Measurements from ENCODE around the gene RRP15. TPM values are rescaled to one million over a fixed set of nuclear protein-coding genes. Genes with fewer than 3 reads are reported as not detected.

Gene RRP15
- total RNA-seq, 2 experiments from 2014 or later = 10.7 to 17.8 TPM

DNA sequence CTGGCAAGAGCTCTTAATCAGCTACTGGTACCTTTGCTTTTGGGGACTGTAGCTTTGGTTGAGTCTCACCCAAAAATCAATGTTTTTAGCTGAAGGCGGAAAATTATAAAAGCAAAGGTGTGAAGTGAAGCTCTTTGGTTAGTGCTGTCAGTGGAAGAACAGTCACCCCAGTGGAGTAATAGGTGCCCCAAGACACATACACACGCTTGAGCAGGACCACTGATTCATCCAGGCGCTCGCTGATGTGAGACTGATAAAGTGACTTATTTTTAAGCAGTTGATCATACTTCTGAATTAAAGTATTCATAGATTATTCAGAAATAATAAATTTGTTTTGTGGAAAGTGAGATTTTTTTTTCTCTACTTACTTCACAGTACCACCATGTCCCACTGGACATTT, 97.2 kb downstream of the RRP15 start:
- DNase-seq (no peak), ATAC-seq (no peak)
- Mint-ChIP-seq H3K27me3 (peaks cover 64% of the 10 kb centered on the region), H3K4me3 (no peak overlapping the region), H3K27ac (no peak overlapping the region), H3K9me3 (ENCODE audit: low read depth) (no peaks in the 10 kb centered on the region), H3K36me3 (no peaks in the 10 kb centered on the region), H3K4me1 (peaks cover 5% of the 10 kb centered on the region)
- CTCF ChIA-PET = no interaction called here

DNA sequence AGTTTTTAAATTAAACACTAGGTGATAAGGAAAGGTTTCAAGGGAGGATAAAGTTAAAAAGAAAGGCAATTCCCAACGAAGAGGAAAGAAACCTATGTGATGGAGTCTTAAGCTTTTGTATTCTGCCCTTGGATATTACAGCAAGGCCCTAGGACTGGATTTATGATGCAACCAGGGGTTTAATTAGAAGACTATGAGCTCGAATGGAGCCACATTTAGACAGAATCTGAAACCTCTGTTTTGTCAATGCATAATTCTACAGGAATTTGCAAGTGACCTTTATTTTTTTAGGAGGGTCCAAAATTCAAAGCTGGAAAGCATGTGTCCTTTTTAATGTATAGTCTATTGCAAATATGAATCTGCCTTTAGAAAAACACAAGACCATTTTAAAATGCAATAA, 98.0 kb downstream of the RRP15 start:
- Mint-ChIP-seq H3K9me3 (ENCODE audit: low read depth) (no peaks in the 10 kb centered on the region), H3K4me3 (no peak overlapping the region), H3K27ac (no peak overlapping the region), H3K27me3 (peaks cover 63% of the 10 kb centered on the region), H3K4me1 (no peaks in the 10 kb centered on the region), H3K36me3 (no peaks in the 10 kb centered on the region)
- CTCF ChIA-PET = no interaction called here
- ATAC-seq = no peak
- DNase-seq = no peak

DNA sequence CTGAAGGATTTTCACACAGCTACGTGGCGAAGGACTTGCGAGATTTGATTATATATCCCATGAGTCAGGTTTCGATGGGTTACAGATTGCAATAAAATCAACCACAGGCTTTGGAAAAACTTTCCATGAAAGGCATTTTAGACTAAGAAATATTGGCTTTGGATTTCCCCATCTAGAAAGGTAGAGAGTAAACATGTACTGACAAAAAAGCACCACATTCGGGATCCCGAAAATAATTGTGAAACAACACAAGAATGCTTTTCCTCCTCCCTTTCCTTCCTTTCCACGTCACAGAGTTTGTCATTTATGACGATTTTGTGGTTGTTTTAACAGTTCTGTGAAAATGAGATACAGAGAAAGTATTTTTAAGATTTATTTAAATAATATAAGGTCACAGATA, 98.6 kb downstream of the RRP15 start:
- no peaks in the 10 kb centered on the region for H3K9me3 Mint-ChIP-seq (ENCODE audit: low read depth)
- H3K4me3 Mint-ChIP-seq = no peak overlapping the region
- peaks cover 64% of the 10 kb centered on the region for H3K27me3 Mint-ChIP-seq
- H3K4me1 Mint-ChIP-seq = no peaks in the 10 kb centered on the region
- no peak for DNase-seq
- ATAC-seq = no peak
- H3K27ac Mint-ChIP-seq = no peak overlapping the region
- CTCF ChIA-PET = no interaction called here
- H3K36me3 Mint-ChIP-seq = no peaks in the 10 kb centered on the region

DNA sequence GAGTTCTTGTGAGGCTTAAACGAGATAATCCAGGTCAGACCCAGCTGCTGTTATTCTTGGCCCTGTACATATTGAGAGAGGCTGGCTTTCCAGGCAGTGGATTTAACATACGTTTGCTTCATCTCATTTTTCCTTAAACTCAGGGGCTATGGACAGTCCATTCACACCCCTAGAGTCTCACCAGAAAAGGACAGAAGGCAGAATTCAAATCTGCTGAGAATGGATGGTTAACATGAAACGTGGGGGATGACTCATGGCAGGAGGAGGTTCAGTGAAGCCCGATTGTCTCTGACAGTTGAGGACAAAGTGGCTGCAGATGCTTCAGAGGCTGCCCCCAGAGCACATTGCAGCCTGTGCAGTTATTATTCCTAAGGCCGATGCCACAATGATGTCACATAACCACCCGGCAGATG, 99.5 kb downstream of the RRP15 start:
- Mint-ChIP-seq H3K4me3 (no peak overlapping the region), H3K27ac (no peak overlapping the region), H3K4me1 (no peaks in the 10 kb centered on the region), H3K9me3 (ENCODE audit: low read depth) (no peaks in the 10 kb centered on the region), H3K27me3 (peaks cover 65% of the 10 kb centered on the region), H3K36me3 (no peaks in the 10 kb centered on the region)
- CTCF ChIA-PET = no interaction called here
- no peak for ATAC-seq
- no peak for DNase-seq

Other genes with a start within 250 kb of the RRP15 start
- not detected for gene TGFB2, start 60.0 kb downstream of the RRP15 start, total RNA-seq